CD8-positive, alpha-beta memory T cell (primary cell): ENCODE data around the gene MAGEB3. TPM values are rescaled to one million over a fixed set of nuclear protein-coding genes. Genes with fewer than 3 reads are reported as not detected.
"Not testable (repeated sequence)": the region's sequence is repeated elsewhere in the genome, so short reads cannot be mapped to it uniquely, and the experiment has no call there.

Source experiments
- CTCF ChIA-PET: fragments of 350-600 bp; sonication (Branson Sonifier 250); formaldehyde crosslinking; loops from one replicate; lab custom pipeline; 2021; ENCODE audit warnings: antibody characterized with exemption; lab: Charles Lee
- POLR2A ChIA-PET: fragments of 350-600 bp; sonication (Branson Sonifier 250); formaldehyde crosslinking; loops from one replicate; lab custom pipeline; 2021; ENCODE audit warnings: antibody characterized with exemption; lab: Charles Lee
- DNase-seq, 5 donors: peaks; one replicate each; pipeline versions ENCODE4 v3.0.0 to v3.0.0-alpha.2; 2020 to 2022; ENCODE audit warnings: mixed read lengths in 1 of 5
- H3K27ac ChIP-seq: one replicate; pipeline ENCODE4 v1.7.0; 2013; ENCODE audit warnings: low read depth, mild to moderate bottlenecking, low read length, moderate library complexity
- H3K27me3 ChIP-seq: 2 replicates; pipeline ENCODE4 v1.7.0; 2013; ENCODE audit warnings: low read length, mild to moderate bottlenecking; ENCODE audit not compliant: insufficient read depth, poor library complexity, severe bottlenecking
- H3K36me3 ChIP-seq: 2 replicates; pipeline ENCODE4 v1.7.0; 2013; ENCODE audit warnings: mild to moderate bottlenecking, low read length, moderate library complexity; ENCODE audit not compliant: insufficient read depth
- H3K4me1 ChIP-seq: 2 replicates; pipeline ENCODE4 v1.7.0; 2013; ENCODE audit warnings: mild to moderate bottlenecking, low read length, moderate library complexity; ENCODE audit not compliant: insufficient read depth
- H3K4me3 ChIP-seq: 2 replicates; pipeline ENCODE4 v1.7.0; 2013; ENCODE audit warnings: mild to moderate bottlenecking, low read length
- H3K9me3 ChIP-seq: 2 replicates; pipeline ENCODE4 v1.7.0; 2013; ENCODE audit warnings: mild to moderate bottlenecking, low read length
- H3K27ac Mint-ChIP-seq, 8 donors: one replicate each; pipeline ENCODE4 v1.8.0; 2020 to 2021; ENCODE audit warnings: mixed read lengths in 8 of 8, mild to moderate bottlenecking in 6 of 8, inconsistent platforms in 3 of 8, moderate library complexity in 3 of 8
- H3K27me3 Mint-ChIP-seq, 2 donors: one replicate each; pipeline ENCODE4 v1.8.0; 2020 to 2021; ENCODE audit warnings: mixed read lengths in 2 of 2, mild to moderate bottlenecking in 1 of 2, moderate library complexity in 1 of 2
- H3K36me3 Mint-ChIP-seq, 3 donors: one replicate each; pipeline ENCODE4 v1.8.0; 2020 to 2021; ENCODE audit warnings: mixed read lengths in 3 of 3, inconsistent platforms in 1 of 3, mild to moderate bottlenecking in 1 of 3
- H3K4me1 Mint-ChIP-seq, 3 donors: one replicate each; pipeline ENCODE4 v1.8.0; 2020 to 2021; ENCODE audit warnings: mixed read lengths in 3 of 3, inconsistent platforms in 1 of 3, mild to moderate bottlenecking in 1 of 3
- H3K4me3 Mint-ChIP-seq, 7 donors: one replicate each; pipeline ENCODE4 v1.8.0; 2020 to 2021; ENCODE audit warnings: mixed read lengths in 7 of 7, mild to moderate bottlenecking in 6 of 7, moderate library complexity in 4 of 7, inconsistent platforms in 2 of 7
- H3K9me3 Mint-ChIP-seq, 5 donors: one replicate each; pipeline ENCODE4 v1.8.0; 2020 to 2022; ENCODE audit warnings: mixed read lengths in 5 of 5, mild to moderate bottlenecking in 3 of 5, moderate library complexity in 2 of 5, inconsistent platforms in 1 of 5
- polyA plus RNA-seq: library from polyadenylated mRNA; unstranded; fragments of 300-500 nt; fragmentation: Illumina TruSeq; gene quantifications from one replicate; pipeline ENCODE4 v1.2.3, GENCODE V29; 2021
- total RNA-seq, 2 experiments: library from RNA; stranded (reverse); gene quantifications; one replicate each; pipeline ENCODE4 v1.2.3, GENCODE V29; 2021

MAGEB3 gene, protein sequence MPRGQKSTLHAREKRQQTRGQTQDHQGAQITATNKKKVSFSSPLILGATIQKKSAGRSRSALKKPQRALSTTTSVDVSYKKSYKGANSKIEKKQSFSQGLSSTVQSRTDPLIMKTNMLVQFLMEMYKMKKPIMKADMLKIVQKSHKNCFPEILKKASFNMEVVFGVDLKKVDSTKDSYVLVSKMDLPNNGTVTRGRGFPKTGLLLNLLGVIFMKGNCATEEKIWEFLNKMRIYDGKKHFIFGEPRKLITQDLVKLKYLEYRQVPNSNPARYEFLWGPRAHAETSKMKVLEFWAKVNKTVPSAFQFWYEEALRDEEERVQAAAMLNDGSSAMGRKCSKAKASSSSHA
- total RNA-seq (not detected), polyA plus RNA-seq (not detected)

DNA sequence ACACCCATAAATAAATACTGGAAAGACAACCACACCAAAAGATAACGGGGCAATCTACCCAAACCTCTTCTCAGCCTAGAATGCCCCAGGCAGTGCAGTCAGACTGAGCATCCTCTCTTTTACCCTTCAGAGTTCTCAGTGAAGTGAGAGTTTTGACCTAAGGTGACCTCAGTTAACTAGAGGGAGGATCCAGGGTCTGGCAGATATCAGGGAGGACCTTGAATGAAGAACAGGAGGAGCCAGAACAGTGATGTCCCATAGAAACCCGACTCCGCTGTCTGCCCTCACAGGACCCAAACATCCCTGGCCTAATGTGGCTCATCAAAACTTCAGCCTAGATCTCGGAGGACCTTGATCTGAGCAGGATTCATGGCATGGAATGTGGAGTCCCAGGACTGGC lies at the start of gene MAGEB3:
MAGEB3 (plus strand) TSS at position 263 of the 400 bp plus-strand sequence. CDS start 5,268 bp downstream, outside the sequence.
- Mint-ChIP-seq H3K36me3 (no peaks in the 10 kb centered on the region), H3K4me3 (no peak within 1 kb of the TSS), H3K4me1 (no peaks in the 10 kb centered on the region), H3K9me3 (no peaks in the 10 kb centered on the region), H3K27me3 (peaks cover 0 to 4% of the 10 kb centered on the region in 2 donors), H3K27ac (peak within 1 kb of the TSS in 1 of 8 donors; percentile 64)
- Histone ChIP-seq H3K36me3 (no peaks in the 10 kb centered on the region), H3K4me3 (no peak within 1 kb of the TSS), H3K9me3 (no peaks in the 10 kb centered on the region), H3K4me1 (no peaks in the 10 kb centered on the region), H3K27me3 (no peaks in the 10 kb centered on the region), H3K27ac (no peak within 1 kb of the TSS)
- no peak for DNase-seq
- POLR2A ChIA-PET = no interaction called here
- CTCF ChIA-PET = no interaction called here

DNA sequence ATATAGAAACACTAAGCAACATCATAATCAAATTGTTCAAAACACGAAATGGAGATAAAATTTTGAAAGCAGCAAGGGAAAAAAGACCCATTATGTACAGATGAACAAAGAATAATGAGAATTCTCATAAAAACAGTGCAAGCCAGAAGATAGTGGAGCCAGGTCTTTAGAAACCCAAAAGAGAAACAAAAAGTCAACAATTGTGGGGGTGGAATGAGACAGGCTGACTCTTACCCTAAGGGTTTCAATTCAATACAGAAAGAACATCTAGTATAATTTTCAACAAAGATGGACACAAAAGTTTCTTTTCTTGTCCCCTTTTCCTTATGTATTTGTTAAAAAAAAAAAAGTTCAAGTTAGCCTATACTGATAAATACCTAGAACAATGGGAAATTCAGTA lies 49.1 kb upstream of the MAGEB3 start:
- no peak overlapping the region for H3K4me3 Mint-ChIP-seq
- H3K4me1 Mint-ChIP-seq = no peaks in the 10 kb centered on the region
- Histone ChIP-seq H3K27me3 (no peaks in the 10 kb centered on the region), H3K4me3 (no peak overlapping the region), H3K4me1 (no peaks in the 10 kb centered on the region), H3K9me3 (no peaks in the 10 kb centered on the region), H3K27ac (no peak overlapping the region), H3K36me3 (no peaks in the 10 kb centered on the region)
- H3K27ac Mint-ChIP-seq = no peak overlapping the region
- no peak for DNase-seq
- POLR2A ChIA-PET = no interaction called here
- peaks cover 0 to 10% of the 10 kb centered on the region in 2 donors for H3K27me3 Mint-ChIP-seq
- no peaks in the 10 kb centered on the region for H3K36me3 Mint-ChIP-seq
- CTCF ChIA-PET = no interaction called here
- peaks cover 0 to 2% (median 0%) of the 10 kb centered on the region in 5 donors for H3K9me3 Mint-ChIP-seq

DNA sequence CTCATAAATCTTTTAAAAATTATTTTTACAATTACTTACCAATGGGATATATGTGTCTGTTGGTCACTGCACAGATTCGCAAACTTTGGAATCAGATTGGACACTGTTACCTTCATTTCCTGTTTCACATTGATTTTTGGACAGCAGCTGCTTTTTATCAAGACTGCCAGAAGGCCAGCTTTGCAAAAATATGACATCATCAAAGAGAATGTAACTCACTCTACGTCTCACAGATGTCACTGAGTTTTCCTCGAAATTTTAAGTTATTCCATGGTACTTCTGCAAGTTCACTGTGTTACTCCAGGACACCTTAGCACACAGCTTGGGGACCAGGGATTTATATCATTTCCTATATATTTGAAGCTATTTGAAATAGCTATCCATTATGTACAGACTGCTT lies 46.9 kb upstream of the MAGEB3 start:
- CTCF ChIA-PET = no interaction called here
- H3K9me3 ChIP-seq = no peaks in the 10 kb centered on the region
- no peak for DNase-seq
- no peaks in the 10 kb centered on the region for H3K27me3 ChIP-seq
- peaks cover 0 to 1% (median 0%) of the 10 kb centered on the region in 5 donors for H3K9me3 Mint-ChIP-seq
- H3K36me3 Mint-ChIP-seq = no peaks in the 10 kb centered on the region
- H3K27ac ChIP-seq = no peak overlapping the region
- H3K27ac Mint-ChIP-seq = no peak overlapping the region
- no peaks in the 10 kb centered on the region for H3K4me1 Mint-ChIP-seq
- POLR2A ChIA-PET = no interaction called here
- no peaks in the 10 kb centered on the region for H3K4me1 ChIP-seq
- peaks cover 0 to 9% of the 10 kb centered on the region in 2 donors for H3K27me3 Mint-ChIP-seq
- no peak overlapping the region for H3K4me3 ChIP-seq
- no peak overlapping the region for H3K4me3 Mint-ChIP-seq
- H3K36me3 ChIP-seq = no peaks in the 10 kb centered on the region

DNA sequence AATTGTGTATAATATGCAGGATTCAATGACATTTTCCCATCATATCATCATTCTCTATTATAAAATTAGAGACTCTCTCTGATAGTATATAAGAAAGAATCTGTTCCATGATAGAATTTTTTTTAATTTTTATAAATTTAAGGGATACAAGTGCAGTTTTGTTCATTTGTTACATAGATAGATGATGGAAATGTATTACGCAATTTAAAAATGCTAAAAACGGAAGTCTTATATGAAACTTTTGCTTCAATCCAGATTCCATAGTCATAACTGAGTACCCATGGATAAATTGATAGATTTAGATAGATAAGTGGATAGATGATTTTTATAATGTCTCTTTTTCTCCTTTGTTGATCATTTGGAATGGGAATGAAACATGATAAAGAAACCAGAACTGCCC lies 40.0 kb upstream of the MAGEB3 start:
- Mint-ChIP-seq H3K4me3 (no peak overlapping the region), H3K27ac (no peak overlapping the region), H3K4me1 (no peaks in the 10 kb centered on the region), H3K9me3 (peaks cover 0 to 5% (median 3%) of the 10 kb centered on the region in 5 donors), H3K27me3 (peaks cover 0 to 4% of the 10 kb centered on the region in 2 donors), H3K36me3 (no peaks in the 10 kb centered on the region)
- H3K36me3 ChIP-seq = no peaks in the 10 kb centered on the region
- H3K27me3 ChIP-seq = no peaks in the 10 kb centered on the region
- H3K27ac ChIP-seq = no peak overlapping the region
- H3K4me1 ChIP-seq = no peaks in the 10 kb centered on the region
- ChIA-PET POLR2A (no interaction called here), CTCF (no interaction called here)
- no peak overlapping the region for H3K4me3 ChIP-seq
- H3K9me3 ChIP-seq = no peaks in the 10 kb centered on the region
- no peak for DNase-seq

DNA sequence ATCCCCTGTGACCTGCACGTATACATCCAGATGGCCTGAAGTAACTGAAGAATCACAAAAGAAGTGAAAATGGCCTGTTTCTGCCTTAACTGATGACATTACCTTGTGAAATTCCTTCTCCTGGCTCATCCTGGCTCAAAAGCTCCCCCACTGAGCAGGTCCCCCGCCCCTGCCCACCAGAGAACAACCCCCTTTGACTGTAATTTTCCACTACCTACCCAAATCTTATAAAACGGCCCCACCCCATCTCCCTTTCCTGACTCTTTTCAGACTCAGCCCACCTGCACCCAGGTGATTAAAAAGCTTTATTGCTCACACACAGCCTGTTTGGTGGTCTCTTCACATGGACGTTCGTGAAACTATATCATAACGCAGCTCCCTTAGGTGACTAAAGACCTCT lies 36.5 kb upstream of the MAGEB3 start:
- H3K9me3 ChIP-seq, H3K4me1 ChIP-seq, H3K27me3 Mint-ChIP-seq, H3K9me3 Mint-ChIP-seq, CTCF ChIA-PET, H3K27ac ChIP-seq, H3K27me3 ChIP-seq, H3K36me3 Mint-ChIP-seq, H3K36me3 ChIP-seq, H3K4me3 ChIP-seq, H3K4me3 Mint-ChIP-seq, H3K27ac Mint-ChIP-seq, POLR2A ChIA-PET, DNase-seq, H3K4me1 Mint-ChIP-seq: not testable (repeated sequence)

DNA sequence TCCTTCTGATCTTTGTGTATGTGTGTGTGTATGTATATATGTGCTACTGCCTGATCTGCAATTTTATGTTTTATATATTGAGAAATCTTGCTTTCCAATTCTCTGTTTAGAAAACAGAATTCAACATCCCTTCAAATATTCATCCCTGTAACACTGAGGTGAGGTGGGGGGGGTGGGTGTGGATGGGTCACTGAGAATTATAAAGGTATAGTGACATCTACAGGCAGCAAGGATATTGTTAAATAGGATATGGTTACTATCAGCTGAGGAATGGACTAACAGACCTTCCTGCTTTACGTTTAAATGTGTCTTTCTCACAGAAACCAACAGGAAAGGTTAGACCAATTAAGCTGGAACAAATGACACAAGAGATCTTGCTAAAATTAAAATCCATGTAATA lies 34.1 kb upstream of the MAGEB3 start:
- no peak overlapping the region for H3K27ac ChIP-seq
- Mint-ChIP-seq H3K27me3 (peaks cover 0 to 3% of the 10 kb centered on the region in 2 donors), H3K27ac (no peak overlapping the region), H3K36me3 (no peaks in the 10 kb centered on the region), H3K9me3 (peaks cover 0 to 8% (median 0%) of the 10 kb centered on the region in 5 donors), H3K4me3 (no peak overlapping the region), H3K4me1 (no peaks in the 10 kb centered on the region)
- H3K36me3 ChIP-seq = no peaks in the 10 kb centered on the region
- H3K4me3 ChIP-seq = no peak overlapping the region
- POLR2A ChIA-PET = no interaction called here
- CTCF ChIA-PET = no interaction called here
- no peaks in the 10 kb centered on the region for H3K27me3 ChIP-seq
- no peaks in the 10 kb centered on the region for H3K4me1 ChIP-seq
- no peaks in the 10 kb centered on the region for H3K9me3 ChIP-seq
- no peak for DNase-seq

DNA sequence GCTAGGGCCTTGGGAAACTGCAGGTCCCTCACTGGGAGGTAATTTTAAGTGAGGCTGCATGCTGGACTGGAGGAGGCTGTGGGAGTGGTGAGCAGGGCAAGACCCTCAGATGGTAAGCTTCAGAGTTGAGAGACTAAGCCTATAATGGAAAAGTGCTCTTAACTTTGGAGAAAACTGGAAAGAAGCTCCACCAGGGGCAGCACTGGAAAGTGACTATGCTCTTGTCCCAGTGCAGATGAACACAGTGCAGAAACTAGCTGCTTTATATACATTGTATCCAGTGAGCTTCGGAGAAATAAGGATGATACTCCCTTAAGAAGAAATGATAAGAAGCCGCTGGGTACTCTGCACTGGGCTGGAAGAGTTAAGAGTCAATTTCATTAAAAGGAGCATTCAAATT lies 18.3 kb upstream of the MAGEB3 start:
- Mint-ChIP-seq H3K4me1 (no peaks in the 10 kb centered on the region), H3K9me3 (peaks cover 0 to 8% (median 4%) of the 10 kb centered on the region in 5 donors), H3K27me3 (no peaks in the 10 kb centered on the region), H3K36me3 (no peaks in the 10 kb centered on the region), H3K4me3 (no peak overlapping the region), H3K27ac (no peak overlapping the region)
- Histone ChIP-seq H3K4me3 (no peak overlapping the region), H3K9me3 (no peaks in the 10 kb centered on the region), H3K27ac (no peak overlapping the region), H3K27me3 (no peaks in the 10 kb centered on the region), H3K36me3 (no peaks in the 10 kb centered on the region), H3K4me1 (no peaks in the 10 kb centered on the region)
- ChIA-PET POLR2A (no interaction called here), CTCF (no interaction called here)
- no peak for DNase-seq

DNA sequence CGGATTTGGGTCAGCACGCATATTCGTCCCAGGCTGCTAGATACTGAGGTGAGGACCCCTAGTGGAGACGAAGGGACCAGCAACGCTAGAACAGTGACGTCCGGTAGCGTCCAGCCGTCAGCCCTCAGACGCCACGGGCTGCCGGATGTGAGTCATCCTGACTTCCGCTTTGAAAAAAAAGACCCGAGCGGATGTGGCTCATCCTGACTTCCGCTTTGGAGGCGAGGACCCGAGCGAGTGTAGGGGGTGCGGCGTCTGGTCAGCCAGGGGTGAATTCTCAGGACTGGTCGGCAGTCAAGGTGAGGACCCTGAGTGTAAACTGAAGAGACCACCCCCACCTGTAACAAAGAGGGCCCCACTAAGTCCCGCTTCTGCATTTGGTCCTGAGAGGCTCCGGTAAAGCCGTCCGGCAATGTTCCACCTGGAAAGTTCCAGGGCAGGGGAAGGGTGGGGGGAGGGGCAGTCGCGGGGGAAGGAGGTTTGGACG lies 15.1 kb upstream of the MAGEB3 start, which contains the start of gene MAGEB2:
MAGEB2 (plus strand) TSS at position 207 of the 487 bp plus-strand sequence. CDS start 3,018 bp downstream, outside the sequence.
- H3K36me3 Mint-ChIP-seq = no peaks in the 10 kb centered on the region
- Histone ChIP-seq H3K4me3 (no peak within 1 kb of the TSS), H3K4me1 (no peaks in the 10 kb centered on the region), H3K9me3 (no peaks in the 10 kb centered on the region), H3K36me3 (no peaks in the 10 kb centered on the region), H3K27ac (no peak within 1 kb of the TSS), H3K27me3 (no peaks in the 10 kb centered on the region)
- H3K4me3 Mint-ChIP-seq = no peak within 1 kb of the TSS
- no peak for DNase-seq
- POLR2A ChIA-PET = no interaction called here
- no peaks in the 10 kb centered on the region for H3K4me1 Mint-ChIP-seq
- H3K9me3 Mint-ChIP-seq = peaks cover 0 to 8% (median 4%) of the 10 kb centered on the region in 5 donors
- no peaks in the 10 kb centered on the region for H3K27me3 Mint-ChIP-seq
- no peak within 1 kb of the TSS for H3K27ac Mint-ChIP-seq
- CTCF ChIA-PET = no interaction called here
